NB4 (cell line): ENCODE data around the gene TNFAIP8.

Experiments used
- MYC ChIP-seq: IDR thresholded peaks from 2 replicates; pipeline ENCODE4 v1.6.1; 2011; ENCODE audit warnings: low read depth, low read length
- POLR2A ChIP-seq: IDR thresholded peaks from 2 replicates; pipeline ENCODE4 v1.6.1; 2011; ENCODE audit warnings: mild to moderate bottlenecking; ENCODE audit not compliant: insufficient read length; ENCODE audit errors: extremely low read depth
- TF ChIP-seq, protein P1 (sequence below): IDR thresholded peaks from one replicate; pipeline ENCODE4 v1.5.1; 2012; ENCODE audit warnings: low read depth, low read length
- TF ChIP-seq, protein P2 (sequence below): IDR thresholded peaks from 2 replicates; pipeline ENCODE4 v1.6.1; 2011; ENCODE audit warnings: low read depth, low read length

DNA sequence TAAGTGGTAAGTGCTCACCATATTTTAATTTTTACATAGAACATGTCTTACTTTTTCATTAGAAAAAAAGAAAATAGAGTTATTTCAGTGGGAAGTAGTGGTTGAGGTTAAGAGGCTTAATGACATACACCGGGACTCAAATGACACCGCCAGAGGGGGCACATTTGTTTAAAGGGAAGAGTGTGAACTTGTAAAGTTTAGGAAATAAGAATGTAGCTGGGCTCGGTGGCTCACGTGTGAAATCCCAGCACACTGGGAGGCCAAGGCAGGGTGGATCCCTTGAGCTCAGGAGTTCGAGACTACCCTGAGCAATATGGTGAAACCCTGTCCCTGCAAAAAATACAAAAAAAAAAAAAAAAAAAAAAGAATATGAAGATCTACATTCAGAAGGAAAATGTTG is 43.4 kb upstream of the TNFAIP8 start:
- TF ChIP-seq, protein P1, sequence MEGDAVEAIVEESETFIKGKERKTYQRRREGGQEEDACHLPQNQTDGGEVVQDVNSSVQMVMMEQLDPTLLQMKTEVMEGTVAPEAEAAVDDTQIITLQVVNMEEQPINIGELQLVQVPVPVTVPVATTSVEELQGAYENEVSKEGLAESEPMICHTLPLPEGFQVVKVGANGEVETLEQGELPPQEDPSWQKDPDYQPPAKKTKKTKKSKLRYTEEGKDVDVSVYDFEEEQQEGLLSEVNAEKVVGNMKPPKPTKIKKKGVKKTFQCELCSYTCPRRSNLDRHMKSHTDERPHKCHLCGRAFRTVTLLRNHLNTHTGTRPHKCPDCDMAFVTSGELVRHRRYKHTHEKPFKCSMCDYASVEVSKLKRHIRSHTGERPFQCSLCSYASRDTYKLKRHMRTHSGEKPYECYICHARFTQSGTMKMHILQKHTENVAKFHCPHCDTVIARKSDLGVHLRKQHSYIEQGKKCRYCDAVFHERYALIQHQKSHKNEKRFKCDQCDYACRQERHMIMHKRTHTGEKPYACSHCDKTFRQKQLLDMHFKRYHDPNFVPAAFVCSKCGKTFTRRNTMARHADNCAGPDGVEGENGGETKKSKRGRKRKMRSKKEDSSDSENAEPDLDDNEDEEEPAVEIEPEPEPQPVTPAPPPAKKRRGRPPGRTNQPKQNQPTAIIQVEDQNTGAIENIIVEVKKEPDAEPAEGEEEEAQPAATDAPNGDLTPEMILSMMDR: no peak
- TF ChIP-seq POLR2A: no peak
- TF ChIP-seq, protein P2, sequence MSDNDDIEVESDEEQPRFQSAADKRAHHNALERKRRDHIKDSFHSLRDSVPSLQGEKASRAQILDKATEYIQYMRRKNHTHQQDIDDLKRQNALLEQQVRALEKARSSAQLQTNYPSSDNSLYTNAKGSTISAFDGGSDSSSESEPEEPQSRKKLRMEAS: no peak
- no peak for TF ChIP-seq MYC
